MM.1S (cell line): ENCODE data around the gene ALKBH7.

Experiments
- EZH2 ChIP-seq: fragments of 300-600 bp; sonication (generic); optimal IDR thresholded peaks from 2 replicates; pipeline ENCODE3; 2017; ENCODE audit warnings: low read depth, mild to moderate bottlenecking, antibody characterized with exemption, low read length, mixed read lengths
- EZH2phosphoT487 ChIP-seq: fragments of 300-600 bp; sonication (generic); IDR thresholded peaks from 2 replicates; pipeline ENCODE4 v1.6.1; 2018; ENCODE audit warnings: antibody characterized with exemption, low read length
- TF ChIP-seq, protein P1 (sequence below): fragments of 300-600 bp; sonication (generic); IDR thresholded peaks from 2 replicates; pipeline ENCODE4 v1.5.1; 2016; ENCODE audit warnings: antibody characterized with exemption, low read length, mixed read lengths

DNA sequence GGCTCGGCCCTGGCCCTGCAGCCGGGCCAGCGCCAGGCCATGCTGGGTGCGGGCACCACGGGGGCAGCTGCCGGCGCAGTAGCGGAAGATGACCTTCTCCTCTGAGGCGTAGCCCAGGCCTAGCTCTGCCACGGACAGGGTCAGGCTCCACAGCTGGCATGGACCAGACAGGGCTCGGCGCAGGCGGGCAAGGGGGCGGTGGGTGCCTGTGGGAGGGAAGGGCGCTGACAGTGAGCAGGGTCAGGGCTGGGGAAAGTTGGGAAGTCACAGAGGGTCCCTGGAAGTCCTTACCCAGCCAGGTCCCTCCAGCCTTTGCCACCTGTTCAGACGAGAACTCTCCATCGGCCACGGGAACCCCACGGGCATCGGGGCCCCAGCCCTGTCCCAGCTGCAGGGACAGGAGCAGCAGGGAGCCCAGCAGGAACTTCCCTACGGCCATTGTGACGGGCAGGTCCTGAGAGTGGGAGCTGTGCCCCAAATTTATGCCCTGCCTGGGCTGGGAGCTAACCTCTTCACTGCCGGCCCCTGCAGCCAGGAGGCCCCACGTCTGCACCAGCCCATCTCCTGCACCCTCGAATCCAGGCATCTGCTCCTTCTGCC lies 2.9 kb downstream of the ALKBH7 start, which contains the start of gene PSPN:
- TF ChIP-seq EZH2: no peak
- TF ChIP-seq, protein P1, sequence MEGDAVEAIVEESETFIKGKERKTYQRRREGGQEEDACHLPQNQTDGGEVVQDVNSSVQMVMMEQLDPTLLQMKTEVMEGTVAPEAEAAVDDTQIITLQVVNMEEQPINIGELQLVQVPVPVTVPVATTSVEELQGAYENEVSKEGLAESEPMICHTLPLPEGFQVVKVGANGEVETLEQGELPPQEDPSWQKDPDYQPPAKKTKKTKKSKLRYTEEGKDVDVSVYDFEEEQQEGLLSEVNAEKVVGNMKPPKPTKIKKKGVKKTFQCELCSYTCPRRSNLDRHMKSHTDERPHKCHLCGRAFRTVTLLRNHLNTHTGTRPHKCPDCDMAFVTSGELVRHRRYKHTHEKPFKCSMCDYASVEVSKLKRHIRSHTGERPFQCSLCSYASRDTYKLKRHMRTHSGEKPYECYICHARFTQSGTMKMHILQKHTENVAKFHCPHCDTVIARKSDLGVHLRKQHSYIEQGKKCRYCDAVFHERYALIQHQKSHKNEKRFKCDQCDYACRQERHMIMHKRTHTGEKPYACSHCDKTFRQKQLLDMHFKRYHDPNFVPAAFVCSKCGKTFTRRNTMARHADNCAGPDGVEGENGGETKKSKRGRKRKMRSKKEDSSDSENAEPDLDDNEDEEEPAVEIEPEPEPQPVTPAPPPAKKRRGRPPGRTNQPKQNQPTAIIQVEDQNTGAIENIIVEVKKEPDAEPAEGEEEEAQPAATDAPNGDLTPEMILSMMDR: no peak
- TF ChIP-seq EZH2phosphoT487: no peak
